ENCODE data around the gene RPL13A. TPM values are rescaled to one million over a fixed set of nuclear protein-coding genes. Genes with fewer than 3 reads are reported as not detected.
A peak's percentile ranks its signal among the peaks of the same experiment; 100 is the strongest.

Gene RPL13A
- total RNA-seq, 1 experiment from 2014 or later: 3,286 TPM

DNA sequence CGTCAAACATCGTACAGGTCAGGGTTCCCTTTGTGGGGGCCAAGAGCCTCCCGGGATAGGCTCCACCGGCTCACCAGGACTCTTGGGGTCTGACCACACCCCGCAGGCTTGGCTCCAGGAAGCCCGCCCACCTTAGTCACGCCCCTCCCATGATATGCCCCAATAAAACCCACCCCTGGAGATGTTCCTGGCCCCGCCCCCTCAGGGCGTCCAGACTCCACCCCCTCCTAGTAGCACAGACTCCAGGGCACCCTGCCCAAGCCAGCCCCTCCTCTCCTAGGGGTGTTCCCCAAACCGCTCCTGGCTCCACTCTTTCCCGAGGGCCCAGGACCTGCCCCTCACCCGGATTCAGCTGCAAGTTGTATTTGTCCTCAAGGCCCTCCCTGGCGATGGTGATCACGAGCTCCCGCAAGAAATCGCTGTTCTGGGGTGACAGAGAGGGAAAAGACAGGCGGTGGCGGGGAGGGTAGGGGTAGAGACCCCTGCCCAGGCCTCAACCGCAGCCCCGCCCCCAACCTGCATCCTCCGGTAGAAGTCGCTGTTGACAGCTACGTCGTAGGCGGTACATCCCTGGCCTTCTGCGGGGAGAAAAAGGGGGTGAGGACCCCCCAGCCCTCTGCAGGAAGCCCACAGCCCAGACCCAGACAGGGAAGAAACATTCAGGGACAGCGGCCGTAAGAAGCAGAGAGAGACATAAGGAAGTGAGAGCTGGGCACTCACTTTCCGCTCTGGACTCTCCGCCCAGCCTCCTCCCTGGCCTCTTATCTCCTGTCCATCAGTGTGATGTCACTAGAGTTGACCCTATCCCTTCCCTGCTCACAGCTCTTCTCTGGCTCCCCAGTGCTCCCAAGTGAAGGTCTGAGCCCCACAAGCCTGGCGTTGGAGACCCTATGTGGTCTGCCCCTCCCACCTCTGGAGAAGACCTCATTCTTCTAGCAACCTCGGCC, 39.6 kb upstream of the RPL13A start:
- Histone ChIP-seq H4K8ac (replicated peaks; ENCODE audit: insufficient read length, low read depth, low read length) (no peak overlapping the region), H3K18ac (ENCODE audit: insufficient read length, low read depth, low read length) (no peak overlapping the region), H3T11ph (ENCODE audit: low read length) (no peak overlapping the region), H3K79me2 (ENCODE audit: insufficient read depth, low read length) (no peaks in the 10 kb centered on the region; the same call in 1 of the 2 replicates), H2BK120ac (ENCODE audit: low read depth, low read length, poor library complexity, severe bottlenecking) (no peak overlapping the region), H3K23me2 (ENCODE audit: insufficient read length, low read depth, low read length, poor library complexity, severe bottlenecking) (peaks cover 6% of the 10 kb centered on the region), H3K14ac (ENCODE audit: insufficient read depth, low read length) (no peak overlapping the region; the same call in 1 of the 2 replicates), H4K5ac (ENCODE audit: insufficient read length, low read depth, low read length) (no peak overlapping the region), H3K4ac (ENCODE audit: low read depth, low read length) (no peak overlapping the region), H3K56ac (ENCODE audit: insufficient read length, low read depth, low read length) (no peak overlapping the region), H3K9ac (ENCODE audit: extremely low read depth, insufficient read length, low read length) (no peak overlapping the region), H2BK15ac (ENCODE audit: low read depth, low read length) (no peak overlapping the region), H4K91ac (ENCODE audit: insufficient read length, low read depth, low read length) (no peak overlapping the region), H2BK5ac (ENCODE audit: insufficient read length, low read length) (no peak overlapping the region), H4K20me1 (ENCODE audit: control insufficient read depth, insufficient read depth, insufficient read length) (no peaks in the 10 kb centered on the region), H2BK12ac (ENCODE audit: insufficient read length, low read depth, low read length) (no peak overlapping the region), H2AFZ (ENCODE audit: low read length) (no peak overlapping the region), H2AK5ac (ENCODE audit: insufficient read length, low read length) (no peak overlapping the region), H3K23ac (ENCODE audit: insufficient read length, low read depth, low read length) (no peak overlapping the region), H3K4me1 (ENCODE audit: insufficient read depth, low read length) (no peaks in the 10 kb centered on the region), H3K9me3 (ENCODE audit: control insufficient read depth, low read depth, low read length) (no peaks in the 10 kb centered on the region), H3K79me1 (ENCODE audit: insufficient read depth, low read depth, low read length, poor library complexity, severe bottlenecking) (peaks cover 4% of the 10 kb centered on the region), H3K4me2 (ENCODE audit: insufficient read depth, insufficient read length, low read length) (no peak overlapping the region), H3K27ac (ENCODE audit: insufficient read length, low read depth, low read length) (no peak overlapping the region), H3K27me3 (ENCODE audit: insufficient read depth, low read length) (no peaks in the 10 kb centered on the region), H2BK20ac (ENCODE audit: low read depth, low read length, poor library complexity, severe bottlenecking) (no peak overlapping the region)
- peak; percentile 94 for DNase-seq
- no CpG with 5 or more reads among the region's 32 CpGs for WGBS (ENCODE audit: extremely low coverage, insufficient read length, low lambda C conversion rate)
- peaks cover 17 to 38% of the 10 kb centered on the region in 2 experiments for H3K4me1 Mint-ChIP-seq
- H3K36me3 Mint-ChIP-seq (ENCODE audit: insufficient read depth in 1 of 3, low read depth in 3 of 3): peaks cover 39 to 53% (median 50%) of the 10 kb centered on the region in 3 experiments
- peak overlapping the region; percentile 25 to 50; a peak in 3 of 5 replicates for H3K4me3 Mint-ChIP-seq
- peak overlapping the region in 2 of 3 experiments; percentile 66 to 86; a peak in 6 of 7 replicates for H3K27ac Mint-ChIP-seq
- no peak for TF ChIP-seq CTCF (conservative IDR thresholded peaks at IDR 0.05)
- no peaks in the 10 kb centered on the region for H3K9me3 Mint-ChIP-seq
- peaks cover 2% of the 10 kb centered on the region; the same call in 1 of the 2 replicates for H3K27me3 Mint-ChIP-seq (ENCODE audit: low read depth)

Data from H9 (cell line).